Peyer's patch (tissue), 4 donors: ENCODE data around the gene HSP90AA1. TPM values are rescaled to one million over a fixed set of nuclear protein-coding genes. Genes with fewer than 3 reads are reported as not detected.

ENCODE experiments used
- DNase-seq, 3 donors: peaks; one replicate each; pipeline ENCODE4 v3.0.0-alpha.2; 2017 to 2019
- H3K27ac ChIP-seq, 4 donors: fragments of 200-600 bp; sonication (generic); one replicate each; pipeline ENCODE4 v1.5.1; 2016 to 2019
- H3K27me3 ChIP-seq, 2 donors: fragments of 200-600 bp; sonication (generic); one replicate each; pipeline ENCODE4 v1.5.1; 2019
- H3K36me3 ChIP-seq, 3 donors: fragments of 200-600 bp; sonication (generic); one replicate each; pipeline ENCODE4 v1.5.1; 2016 to 2019
- H3K4me1 ChIP-seq, 4 donors: fragments of 200-600 bp; sonication (generic); one replicate each; pipeline ENCODE4 v1.5.1; 2016 to 2019
- H3K4me3 ChIP-seq, 4 donors: fragments of 200-600 bp; sonication (generic); 1 replicate in 3 of 4; 2 replicates in 1 of 4; pipeline ENCODE4 v1.5.1; 2016 to 2019; ENCODE audit warnings: mild to moderate bottlenecking in 1 of 4
- H3K9me3 ChIP-seq, 4 donors: fragments of 200-600 bp; sonication (generic); one replicate each; pipeline ENCODE4 v1.5.1; 2016 to 2019; ENCODE audit warnings: mild to moderate bottlenecking in 1 of 4
- CTCF ChIP-seq, 6 experiments: fragments of 450-650 bp in 4 of 6; fragments of 200-600 bp in 2 of 6; sonication (generic) in 1 of 6; IDR thresholded peaks; one replicate each; pipeline ENCODE4 v1.5.1; 2017 to 2019; ENCODE audit warnings: antibody characterized with exemption in 6 of 6, mild to moderate bottlenecking in 3 of 6, moderate library complexity in 1 of 6
- POLR2A ChIP-seq, 2 donors: fragments of 450-650 bp; IDR thresholded peaks; one replicate each; pipeline ENCODE4 v1.5.1; 2017; ENCODE audit warnings: antibody characterized with exemption in 2 of 2, mild to moderate bottlenecking in 2 of 2, moderate library complexity in 2 of 2
- total RNA-seq, 4 donors: library from RNA; depleted of rRNA; stranded (reverse); fragments of >200 nt; gene quantifications; one replicate each; pipeline ENCODE4 v1.1.0, GENCODE V29; 2016

Gene HSP90AA1
- total RNA-seq, 4 donors from 2014 or later = 141 to 550 (median 254) TPM

GRCh38 chr14:102046337-102047278 is 40.2 kb downstream of the HSP90AA1 start:
- Histone ChIP-seq H3K27me3 (no peaks in the 10 kb centered on the region), H3K36me3 (peaks cover 0 to 97% (median 3%) of the 10 kb centered on the region in 3 donors), H3K27ac (no peak overlapping the region), H3K9me3 (no peaks in the 10 kb centered on the region), H3K4me1 (no peaks in the 10 kb centered on the region), H3K4me3 (no peak overlapping the region)
- peak; percentile 26 to 90 (median 85) for DNase-seq
- TF ChIP-seq POLR2A (IDR thresholded peaks at IDR 0.05) = no peak
- TF ChIP-seq CTCF (IDR thresholded peaks at IDR 0.05) = peak in 4 of 6 experiments; percentile 34 to 75 (median 72)

GRCh38 chr14:102044566-102044965 is 42.3 kb downstream of the HSP90AA1 start:
- no peak overlapping the region for H3K4me3 ChIP-seq
- H3K4me1 ChIP-seq = no peaks in the 10 kb centered on the region
- H3K36me3 ChIP-seq = peaks cover 3 to 97% (median 5%) of the 10 kb centered on the region in 3 donors
- no peak overlapping the region for H3K27ac ChIP-seq
- H3K27me3 ChIP-seq = no peaks in the 10 kb centered on the region
- no peak for DNase-seq
- TF ChIP-seq POLR2A (IDR thresholded peaks at IDR 0.05) (no peak), CTCF (IDR thresholded peaks at IDR 0.05) (no peak)
- H3K9me3 ChIP-seq = no peaks in the 10 kb centered on the region

- Histone ChIP-seq H3K4me3 (no peak overlapping the region), H3K36me3 (peaks cover 5 to 97% (median 7%) of the 10 kb centered on the region in 3 donors), H3K4me1 (no peaks in the 10 kb centered on the region), H3K27me3 (no peaks in the 10 kb centered on the region), H3K9me3 (no peaks in the 10 kb centered on the region), H3K27ac (no peak overlapping the region)
- no peak for TF ChIP-seq CTCF (IDR thresholded peaks at IDR 0.05)
- TF ChIP-seq POLR2A (IDR thresholded peaks at IDR 0.05) = no peak
- DNase-seq = no peak
These were observed 43.4 kb downstream of the HSP90AA1 start for GRCh38 chr14:102043251-102044025.

DNA sequence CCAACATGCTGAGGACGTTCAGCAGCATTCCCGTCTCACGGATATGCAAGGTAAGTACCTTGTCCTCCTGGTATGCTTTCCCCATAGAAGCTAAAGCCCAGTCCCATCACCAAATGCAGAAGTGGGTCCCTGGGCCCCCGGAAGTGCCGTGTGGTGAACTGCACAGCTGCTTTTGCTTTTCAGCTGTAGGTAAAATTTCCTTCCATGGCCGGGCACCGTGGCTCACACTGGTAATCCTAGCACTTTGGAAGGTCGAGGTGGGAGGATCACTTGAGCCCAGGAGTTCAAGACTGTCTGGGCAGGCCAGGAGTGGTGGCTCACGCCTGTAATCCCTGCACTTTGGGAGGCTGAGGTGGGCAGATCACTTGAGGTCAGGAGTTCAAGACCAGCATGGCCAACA is 44.1 kb downstream of the HSP90AA1 start:
- Histone ChIP-seq H3K4me1 (no peaks in the 10 kb centered on the region), H3K4me3 (no peak overlapping the region), H3K27ac (no peak overlapping the region), H3K27me3 (no peaks in the 10 kb centered on the region), H3K36me3 (peaks cover 5 to 97% (median 7%) of the 10 kb centered on the region in 3 donors), H3K9me3 (no peaks in the 10 kb centered on the region)
- TF ChIP-seq CTCF (IDR thresholded peaks at IDR 0.05) = no peak
- TF ChIP-seq POLR2A (IDR thresholded peaks at IDR 0.05) = no peak
- no peak for DNase-seq

DNA sequence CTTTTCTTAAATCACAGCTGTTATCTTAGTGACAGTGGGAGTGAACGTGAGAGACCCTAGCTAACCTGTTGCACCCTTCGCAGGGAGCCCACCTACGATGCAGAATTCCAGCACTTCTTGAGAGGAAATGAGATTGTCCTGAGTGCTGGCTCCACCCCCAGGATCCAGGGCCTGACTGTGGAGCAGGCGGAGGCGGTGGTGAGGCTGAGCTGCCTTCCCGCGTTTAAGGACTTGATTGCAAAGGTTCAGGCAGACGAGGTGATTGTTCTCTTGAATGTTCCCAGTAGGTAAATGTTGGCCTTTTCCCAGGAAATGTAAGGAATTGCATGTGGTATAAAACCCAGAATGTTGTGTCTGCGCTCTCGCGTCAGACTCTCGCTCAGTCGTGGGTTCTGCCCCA is 46.7 kb downstream of the HSP90AA1 start:
- DNase-seq = no peak
- Histone ChIP-seq H3K27me3 (no peaks in the 10 kb centered on the region), H3K9me3 (no peaks in the 10 kb centered on the region), H3K4me1 (no peaks in the 10 kb centered on the region), H3K36me3 (peaks cover 5 to 100% (median 7%) of the 10 kb centered on the region in 3 donors), H3K4me3 (no peak overlapping the region), H3K27ac (no peak overlapping the region)
- TF ChIP-seq CTCF (IDR thresholded peaks at IDR 0.05) (no peak), POLR2A (IDR thresholded peaks at IDR 0.05) (no peak)
